A549 (cell line): ENCODE results near the gene PLA1A.

Source experiments
- CBX2 ChIP-seq: fragments of 200-600 bp; sonication (generic); IDR thresholded peaks from 2 replicates; pipeline ENCODE4 v1.6.1; 2016; ENCODE audit warnings: low read depth, mild to moderate bottlenecking, borderline replicate concordance
- CTCF ChIP-seq: fragments of >200 bp; sonication (Bioruptor Twin); formaldehyde crosslinking; IDR thresholded peaks from 3 replicates; pipeline ENCODE4 v1.5.1; 2016
- HES2 ChIP-seq: fragments of >200 bp; sonication (Bioruptor Twin); formaldehyde crosslinking; IDR thresholded peaks from 2 replicates; pipeline ENCODE4 v1.6.1; 2016
- PBX3 ChIP-seq: IDR thresholded peaks from 2 replicates; pipeline ENCODE4 v1.6.1; 2012
- POLR2A ChIP-seq: IDR thresholded peaks from 2 replicates; pipeline ENCODE4 v1.6.1; 2012; ENCODE audit warnings: mild to moderate bottlenecking, low read length

DNA sequence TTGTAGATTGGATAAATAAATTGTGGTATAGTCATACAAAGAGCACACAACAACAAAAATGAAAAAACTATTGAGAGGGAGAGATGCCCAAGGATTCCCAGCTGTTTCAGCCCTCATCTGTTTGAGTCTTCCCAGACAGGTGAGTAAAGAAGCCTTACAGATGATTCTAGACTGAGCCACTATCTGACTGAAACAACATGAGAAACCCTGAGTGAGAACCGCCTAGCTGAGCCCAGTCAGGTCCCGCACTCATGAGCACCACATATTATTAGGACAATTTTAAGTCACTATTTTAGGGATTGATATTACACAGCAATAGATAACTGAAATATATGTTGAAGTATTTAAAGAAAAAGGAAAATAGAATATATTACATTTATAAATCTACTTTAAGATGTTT is 43.7 kb downstream of the PLA1A start:
- TF ChIP-seq HES2 = no peak
- no peak for TF ChIP-seq PBX3
- no peak for TF ChIP-seq CBX2
- no peak for TF ChIP-seq POLR2A
- TF ChIP-seq CTCF = no peak
